BJ (cell line): ENCODE data around the gene ADD1. TPM values are rescaled to one million over a fixed set of nuclear protein-coding genes. Genes with fewer than 3 reads are reported as not detected.
"Not testable (repeated sequence)": the region's sequence is repeated elsewhere in the genome, so short reads cannot be mapped to it uniquely, and the experiment has no call there.

ENCODE experiments used
- CTCF ChIA-PET: fragments of 350-600 bp; formaldehyde crosslinking; extraction: SDS; loops from one replicate; lab custom pipeline; 2021; ENCODE audit warnings: antibody characterized with exemption, inconsistent platforms; lab: Yijun Ruan, JAX
- POLR2A ChIA-PET: fragments of 300-600 bp; sonication (Branson Sonifier 250); formaldehyde crosslinking; extraction: SDS; loops from one replicate; lab custom pipeline; 2021; ENCODE audit warnings: antibody characterized with exemption; lab: Charles Lee
- DNase-seq: peaks from one replicate; pipeline ENCODE4 v3.0.0-alpha.2; 2011; ENCODE audit warnings: low read depth
- H3K27me3 ChIP-seq: 2 replicates; pipeline ENCODE4 v1.6.0; 2011; ENCODE audit warnings: low read length; ENCODE audit not compliant: control insufficient read depth, insufficient read depth
- H3K36me3 ChIP-seq: 2 replicates; pipeline ENCODE4 v1.5.1; 2011; ENCODE audit warnings: low read length; ENCODE audit not compliant: control insufficient read depth, insufficient read depth
- H3K4me3 ChIP-seq: 2 replicates; pipeline ENCODE4 v1.5.1; 2011; ENCODE audit warnings: low read depth, mild to moderate bottlenecking, control low read depth, low read length
- CTCF ChIP-seq: IDR thresholded peaks from 2 replicates; pipeline ENCODE4 v1.5.1; 2011; ENCODE audit warnings: low read depth, mild to moderate bottlenecking, control low read depth, inconsistent platforms, low read length, moderate library complexity; ENCODE audit not compliant: insufficient read depth
- polyA plus RNA-seq: library from polyadenylated mRNA; depleted of rRNA; stranded (reverse); fragments of >200 nt; gene quantifications from 2 replicates; pipeline ENCODE4 v1.2.3, GENCODE V29; 2011

The ADD1 gene
- polyA plus RNA-seq, 1 experiment = 140 TPM

GRCh38 chr4:2954358-2955185, 110.9 kb downstream of the ADD1 start:
- TF ChIP-seq CTCF = 0 out of 2 replicates have a peak, but pooled peaks have one; percentile 1
- ChIA-PET CTCF (interaction anchor here (1.2 to 1.6 kb wide), 3 partner anchors 9 to 23 kb away, joined by 3 to 6 read pairs (median 5); partner anchors contain the start of genes GRK4 and NOP14), POLR2A (no interaction called here)

GRCh38 chr4:2955186-2956044, 111.8 kb downstream of the ADD1 start:
- H3K27me3 ChIP-seq, DNase-seq, H3K4me3 ChIP-seq, POLR2A ChIA-PET: not testable (repeated sequence)
- CTCF ChIA-PET = interaction anchor here (0.6 to 1.6 kb wide), 5 partner anchors 9 to 252 kb away, joined by 3 to 6 read pairs (median 3); no protein-coding TSS in a partner anchor
- peaks cover 22% of the 10 kb centered on the region for H3K36me3 ChIP-seq

More at GRCh38 chr4:2954358-2955185, 110.9 kb downstream of the ADD1 start:
- H3K27me3 ChIP-seq = no peaks in the 10 kb centered on the region
- peaks cover 30% of the 10 kb centered on the region for H3K36me3 ChIP-seq
- H3K4me3 ChIP-seq = no peak overlapping the region
- DNase-seq = no peak

- Histone ChIP-seq H3K36me3 (peaks cover 16% of the 10 kb centered on the region), H3K4me3 (no peak overlapping the region), H3K27me3 (no peaks in the 10 kb centered on the region)
- no peak for DNase-seq
- POLR2A ChIA-PET = no interaction called here
- CTCF ChIA-PET = interaction anchor here (1.7 kb wide), 1 partner anchor 10 kb away, joined by 3 read pairs; no protein-coding TSS in a partner anchor
- no peak for TF ChIP-seq CTCF
These were observed 114.8 kb downstream of the ADD1 start for GRCh38 chr4:2958446-2958845.

GRCh38 chr4:2960450-2960849, 116.8 kb downstream of the ADD1 start:
- CTCF ChIA-PET, POLR2A ChIA-PET, H3K27me3 ChIP-seq, H3K4me3 ChIP-seq, DNase-seq: not testable (repeated sequence)
- peaks cover 10% of the 10 kb centered on the region for H3K36me3 ChIP-seq

- Histone ChIP-seq H3K27me3 (no peaks in the 10 kb centered on the region), H3K4me3 (peak overlapping the region; percentile 20), H3K36me3 (peaks cover 7% of the 10 kb centered on the region)
- CTCF ChIA-PET = interaction anchor here (1.5 kb wide), 1 partner anchor 12 kb away, joined by 3 read pairs; no protein-coding TSS in a partner anchor
- TF ChIP-seq CTCF = no peak
- DNase-seq = no peak
- POLR2A ChIA-PET = no interaction called here
These were observed 117.8 kb downstream of the ADD1 start for GRCh38 chr4:2961421-2961810.
